HEK293T (cell line): Measurements from ENCODE around the gene FBXW5.

Experiments
- ARNT ChIP-seq: fragments of 450-650 bp; IDR thresholded peaks from 2 replicates; pipeline ENCODE4 v1.6.1; 2017; ENCODE audit warnings: mild to moderate bottlenecking
- BHLHE40 ChIP-seq: fragments of 450-650 bp; IDR thresholded peaks from 2 replicates; pipeline ENCODE4 v1.6.1; 2016; ENCODE audit warnings: mild to moderate bottlenecking, moderate library complexity, borderline replicate concordance
- CTBP1 ChIP-seq: fragments of 450-650 bp; IDR thresholded peaks from 2 replicates; pipeline ENCODE4 v1.6.1; 2016; ENCODE audit warnings: borderline replicate concordance
- ELF4 ChIP-seq: fragments of 450-650 bp; IDR thresholded peaks from 2 replicates; pipeline ENCODE4 v1.6.1; 2017; ENCODE audit warnings: antibody characterized with exemption
- FOXK2 ChIP-seq: fragments of 450-650 bp; IDR thresholded peaks from 2 replicates; pipeline ENCODE4 v1.6.1; 2016; ENCODE audit warnings: mild to moderate bottlenecking
- FOXM1 ChIP-seq: fragments of 450-650 bp; IDR thresholded peaks from 2 replicates; pipeline ENCODE4 v1.6.1; 2017; ENCODE audit warnings: mild to moderate bottlenecking, borderline replicate concordance
- HDGF ChIP-seq: fragments of 450-650 bp; IDR thresholded peaks from 2 replicates; pipeline ENCODE4 v1.6.1; 2017; ENCODE audit warnings: antibody characterized with exemption, borderline replicate concordance
- LEF1 ChIP-seq: fragments of 450-650 bp; IDR thresholded peaks from 2 replicates; pipeline ENCODE4 v1.6.1; 2017; ENCODE audit warnings: mild to moderate bottlenecking, borderline replicate concordance
- PKNOX1 ChIP-seq: fragments of 450-650 bp; IDR thresholded peaks from 2 replicates; pipeline ENCODE4 v1.6.1; 2016
- SP1 ChIP-seq: fragments of 450-650 bp; IDR thresholded peaks from 2 replicates; pipeline ENCODE4 v1.6.1; 2017
- SUZ12 ChIP-seq: fragments of 450-650 bp; IDR thresholded peaks from 2 replicates; pipeline ENCODE4 v1.6.1; 2016; ENCODE audit warnings: mild to moderate bottlenecking
- ZNF384 ChIP-seq: fragments of 450-650 bp; IDR thresholded peaks from 2 replicates; pipeline ENCODE4 v1.6.1; 2016

GRCh38 chr9:136944519-136945332 lies at the start of gene FBXW5, which contains the start of gene C8G:
- TF ChIP-seq BHLHE40 (no peak), ARNT (no peak), HDGF (no peak), ELF4 (no peak), SP1 (no peak), LEF1 (no peak), FOXK2 (no peak), FOXM1 (peak; percentile 77; the same call in 1 of the 2 replicates), CTBP1 (no peak), ZNF384 (no peak), SUZ12 (no peak), PKNOX1 (no peak)
